Lower lobe of right lung (tissue), 2 donors: Measurements from ENCODE around the gene TSPAN11. TPM values are rescaled to one million over a fixed set of nuclear protein-coding genes. Genes with fewer than 3 reads are reported as not detected.
A peak's percentile ranks its signal among the peaks of the same experiment; 100 is the strongest.
"Not testable (repeated sequence)": the region's sequence is repeated elsewhere in the genome, so short reads cannot be mapped to it uniquely, and the experiment has no call there.

ENCODE experiments used
- ATAC-seq, 2 donors: fragments of 200-7000 bp; cut with Tn5 transposase; one replicate each; pipeline ENCODE4 v1.9.1; 2020 to 2022; ENCODE audit warnings: mild to moderate bottlenecking in 2 of 2, moderate library complexity in 2 of 2
- DNase-seq: peaks from one replicate; pipeline ENCODE4 v3.0.0-alpha.2; 2020
- H3K27ac ChIP-seq: fragments of 200-600 bp; one replicate; pipeline ENCODE4 v1.8.0; 2022
- H3K27me3 ChIP-seq: fragments of 200-600 bp; one replicate; pipeline ENCODE4 v1.8.0; 2022; ENCODE audit warnings: low read depth
- H3K36me3 ChIP-seq: fragments of 200-600 bp; one replicate; pipeline ENCODE4 v1.8.0; 2022; ENCODE audit warnings: mild to moderate bottlenecking
- H3K4me1 ChIP-seq: fragments of 200-600 bp; one replicate; pipeline ENCODE4 v1.8.0; 2022
- H3K4me3 ChIP-seq: fragments of 200-600 bp; one replicate; pipeline ENCODE4 v1.8.0; 2022; ENCODE audit warnings: mild to moderate bottlenecking
- H3K9me3 ChIP-seq: fragments of 200-600 bp; one replicate; pipeline ENCODE4 v1.8.0; 2022
- CTCF ChIP-seq: fragments of 200-600 bp; IDR thresholded peaks from one replicate; pipeline ENCODE4 v1.8.0; 2022; ENCODE audit warnings: antibody characterized with exemption, mild to moderate bottlenecking
- intact Hi-C: fragments of 100-400 bp; cut with DNase I; formaldehyde crosslinking; loops from one replicate; pipeline ENCODE4 v1.11.0; 2022
- total RNA-seq: library from RNA; stranded (reverse); fragmentation: NEBNext Ultra II Directional; extraction: Animal tissue kit (Norgen Biotek cat#: 25700); gene quantifications from one replicate; pipeline ENCODE4 v1.2.1, GENCODE V29; 2021
- donor health status: DM: no; HTN: yes; CAD: no; lungs with severe emphysema.

TSPAN11 gene
- total RNA-seq, 1 donor from 2014 or later = 9.1 TPM

- H3K4me3 ChIP-seq = no peak overlapping the region
- no peaks in the 10 kb centered on the region for H3K9me3 ChIP-seq
- no peaks in the 10 kb centered on the region for H3K27me3 ChIP-seq
- no peak overlapping the region for H3K27ac ChIP-seq
- no peak for ATAC-seq
- intact Hi-C loops = no loop called here
- H3K36me3 ChIP-seq = no peaks in the 10 kb centered on the region
- no peak for TF ChIP-seq CTCF
- no peaks in the 10 kb centered on the region for H3K4me1 ChIP-seq
- DNase-seq = peak; percentile 20
These were observed 82.7 kb downstream of the TSPAN11 start for GRCh38 chr12:31008961-31009840.

DNA sequence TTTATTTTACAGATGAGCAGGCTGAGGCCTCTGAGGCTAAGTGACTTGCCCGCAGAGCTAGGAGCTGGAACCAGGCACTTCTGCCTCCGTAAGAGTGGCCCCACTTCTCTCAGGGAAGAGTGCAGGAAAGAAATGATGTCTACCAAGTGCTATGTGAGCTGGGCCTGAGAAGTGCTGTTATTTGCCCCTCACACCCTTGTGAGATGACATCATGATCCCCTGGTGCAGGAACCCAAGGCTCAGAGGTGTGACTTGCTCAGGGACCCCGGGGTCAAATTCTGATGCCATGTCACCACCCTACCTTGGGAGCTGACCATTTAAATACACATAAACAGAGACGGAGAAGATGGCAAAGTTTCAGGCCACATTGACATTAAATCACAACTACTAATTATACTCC, 83.4 kb downstream of the TSPAN11 start:
- Histone ChIP-seq H3K9me3 (no peaks in the 10 kb centered on the region), H3K4me3 (no peak overlapping the region), H3K4me1 (no peaks in the 10 kb centered on the region), H3K27ac (no peak overlapping the region), H3K36me3 (no peaks in the 10 kb centered on the region), H3K27me3 (no peaks in the 10 kb centered on the region)
- no peak for ATAC-seq
- peak; percentile 1 for DNase-seq
- intact Hi-C loops = no loop called here
- TF ChIP-seq CTCF = no peak

- H3K4me1 ChIP-seq = no peaks in the 10 kb centered on the region
- ATAC-seq (no peak), DNase-seq (peak; percentile 31)
- H3K4me3 ChIP-seq = no peak overlapping the region
- H3K9me3 ChIP-seq = no peaks in the 10 kb centered on the region
- no peak overlapping the region for H3K27ac ChIP-seq
- intact Hi-C loops = no loop called here
- H3K36me3 ChIP-seq = no peaks in the 10 kb centered on the region
- no peaks in the 10 kb centered on the region for H3K27me3 ChIP-seq
- TF ChIP-seq CTCF = no peak
These were observed 84.8 kb downstream of the TSPAN11 start for GRCh38 chr12:31011336-31011735.

GRCh38 chr12:31011746-31012566, 85.4 kb downstream of the TSPAN11 start:
- H3K27me3 ChIP-seq = no peaks in the 10 kb centered on the region
- peak in 1 of 2 donors; percentile 10 for ATAC-seq
- H3K27ac ChIP-seq = no peak overlapping the region
- intact Hi-C loops = no loop called here
- no peaks in the 10 kb centered on the region for H3K36me3 ChIP-seq
- DNase-seq = peak; percentile 19
- peak; percentile 13 for TF ChIP-seq CTCF
- H3K4me3 ChIP-seq = no peak overlapping the region
- H3K4me1 ChIP-seq = no peaks in the 10 kb centered on the region
- no peaks in the 10 kb centered on the region for H3K9me3 ChIP-seq

DNA sequence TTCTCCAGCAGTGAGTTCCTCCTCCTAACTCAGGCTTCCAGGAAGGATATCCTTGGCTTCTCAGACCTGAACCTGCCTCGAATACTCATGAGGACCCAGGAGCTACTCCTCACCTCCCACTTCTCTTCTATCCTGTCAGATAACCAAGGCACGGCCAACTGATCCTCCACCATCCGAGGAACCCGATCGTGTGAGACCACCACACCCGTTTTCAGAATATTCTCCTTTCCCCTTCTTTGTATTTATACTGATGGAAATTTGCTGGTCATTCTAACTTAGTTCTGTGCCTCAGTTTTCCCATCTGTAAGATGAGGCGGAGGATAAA, 86.0 kb downstream of the TSPAN11 start:
- H3K36me3 ChIP-seq, ATAC-seq, H3K27ac ChIP-seq, intact Hi-C loops, H3K4me3 ChIP-seq, H3K9me3 ChIP-seq, H3K27me3 ChIP-seq, H3K4me1 ChIP-seq: not testable (repeated sequence)
- DNase-seq = peak; percentile 7

DNA sequence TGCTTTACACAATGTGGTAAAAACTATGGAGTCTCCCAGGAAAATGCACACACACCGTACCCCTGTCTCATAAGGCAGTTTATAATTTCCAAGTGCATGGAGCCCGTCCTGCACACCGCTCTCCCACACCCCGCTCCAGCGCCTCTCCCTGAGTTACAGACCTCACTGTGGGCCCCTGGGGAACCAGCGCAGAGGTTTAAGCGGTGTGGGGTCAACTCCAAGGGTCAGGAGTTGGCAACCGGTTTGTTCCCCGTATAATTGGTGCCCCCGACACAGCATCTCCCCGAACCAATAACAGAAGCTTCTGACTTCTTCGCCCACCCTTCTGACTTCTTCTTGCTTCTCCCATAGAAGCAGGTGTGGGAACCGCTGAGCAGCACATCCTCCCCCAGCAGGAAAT, 88.7 kb downstream of the TSPAN11 start:
- intact Hi-C loops = no loop called here
- Histone ChIP-seq H3K36me3 (no peaks in the 10 kb centered on the region), H3K27ac (no peak overlapping the region), H3K4me1 (peaks cover 5% of the 10 kb centered on the region), H3K4me3 (no peak overlapping the region), H3K27me3 (no peaks in the 10 kb centered on the region), H3K9me3 (no peaks in the 10 kb centered on the region)
- DNase-seq (no peak), ATAC-seq (no peak)
- TF ChIP-seq CTCF = no peak
